GM13977 (cell line): Measurements from ENCODE around the gene BRIP1.

Experiments used
- DNase-seq: peaks from one replicate; pipeline ENCODE4 v3.0.0; 2012; ENCODE audit warnings: low spot score
- in situ Hi-C: fragments of 300-500 bp; cut with MboI; formaldehyde crosslinking; loops from one replicate; pipeline ENCODE4 v1.12.0; 2022; ENCODE audit warnings: low sequenced_read_pairs, low pct_unique_long_range_greater_than_20kb, mixed read lengths, inconsistent platforms; ENCODE audit not compliant: unreplicated experiment
- TF ChIP-seq, protein P1 (sequence below): IDR thresholded peaks from 2 replicates; pipeline ENCODE4 v1.5.1; 2012; ENCODE audit warnings: mild to moderate bottlenecking, control low read depth; ENCODE audit not compliant: insufficient read depth; ENCODE audit errors: extremely low read depth, missing control alignments

Gene BRIP1

DNA sequence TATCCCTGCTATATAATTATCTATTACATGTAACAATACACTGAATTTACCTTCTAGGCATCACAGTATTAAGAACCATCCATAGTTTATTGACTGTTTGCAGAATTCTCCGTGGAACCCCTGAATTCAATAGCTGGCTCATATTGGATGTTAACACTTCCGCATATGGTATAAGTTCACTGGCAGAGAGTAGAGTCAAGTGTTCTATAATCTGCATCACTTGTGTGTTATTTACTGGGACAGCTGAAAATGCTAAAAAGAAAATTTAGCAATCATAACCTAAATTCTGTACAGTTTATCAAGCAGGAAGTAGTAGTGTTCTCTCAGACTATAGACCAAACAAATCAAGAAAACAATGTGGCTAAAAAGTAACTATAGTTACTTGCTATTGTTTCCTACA is 14.5 kb upstream of the BRIP1 start:
- DNase-seq, result no peak
- in situ Hi-C loops, result no loop called here
- TF ChIP-seq, protein P1, sequence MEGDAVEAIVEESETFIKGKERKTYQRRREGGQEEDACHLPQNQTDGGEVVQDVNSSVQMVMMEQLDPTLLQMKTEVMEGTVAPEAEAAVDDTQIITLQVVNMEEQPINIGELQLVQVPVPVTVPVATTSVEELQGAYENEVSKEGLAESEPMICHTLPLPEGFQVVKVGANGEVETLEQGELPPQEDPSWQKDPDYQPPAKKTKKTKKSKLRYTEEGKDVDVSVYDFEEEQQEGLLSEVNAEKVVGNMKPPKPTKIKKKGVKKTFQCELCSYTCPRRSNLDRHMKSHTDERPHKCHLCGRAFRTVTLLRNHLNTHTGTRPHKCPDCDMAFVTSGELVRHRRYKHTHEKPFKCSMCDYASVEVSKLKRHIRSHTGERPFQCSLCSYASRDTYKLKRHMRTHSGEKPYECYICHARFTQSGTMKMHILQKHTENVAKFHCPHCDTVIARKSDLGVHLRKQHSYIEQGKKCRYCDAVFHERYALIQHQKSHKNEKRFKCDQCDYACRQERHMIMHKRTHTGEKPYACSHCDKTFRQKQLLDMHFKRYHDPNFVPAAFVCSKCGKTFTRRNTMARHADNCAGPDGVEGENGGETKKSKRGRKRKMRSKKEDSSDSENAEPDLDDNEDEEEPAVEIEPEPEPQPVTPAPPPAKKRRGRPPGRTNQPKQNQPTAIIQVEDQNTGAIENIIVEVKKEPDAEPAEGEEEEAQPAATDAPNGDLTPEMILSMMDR, result no peak

DNA sequence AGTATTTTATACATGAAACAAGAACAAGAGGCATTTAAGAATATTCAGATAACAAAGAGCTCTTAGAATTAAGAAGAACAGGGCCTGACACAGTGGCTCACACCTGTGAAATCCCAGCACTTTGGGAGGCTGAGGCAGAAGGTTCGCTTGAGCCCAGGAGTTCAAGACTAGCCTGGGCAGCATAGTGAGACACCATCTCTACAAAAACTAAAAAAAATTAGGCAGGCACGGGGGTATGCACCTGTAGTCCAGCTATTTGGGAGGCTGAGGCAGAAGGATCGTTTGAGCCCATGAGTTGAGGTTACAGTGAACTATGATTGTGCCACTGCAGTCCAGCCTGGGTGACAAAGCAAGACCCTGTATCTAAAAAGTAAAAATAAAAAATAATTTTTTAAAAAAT is 12.5 kb upstream of the BRIP1 start:
- in situ Hi-C loops, result no loop called here
- no peak for DNase-seq
- TF ChIP-seq, protein P1, result no peak

DNA sequence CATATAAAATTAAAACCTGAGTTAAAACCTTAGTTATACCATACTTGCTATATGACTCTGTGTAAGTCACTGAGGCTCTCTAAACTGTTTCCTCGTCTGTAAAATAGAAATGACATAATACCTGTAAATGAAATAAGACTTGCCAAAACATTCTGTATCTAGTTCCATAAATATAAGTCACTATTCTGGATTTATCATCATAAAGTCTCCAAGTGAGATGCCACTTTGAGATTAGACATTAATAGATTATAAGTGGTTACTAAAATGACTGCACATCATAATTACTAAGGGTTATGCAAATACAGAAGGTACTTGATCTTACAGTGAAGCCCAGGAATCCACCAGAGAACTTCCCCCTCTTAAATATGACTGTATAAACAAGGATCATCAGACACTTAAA is 12.0 kb upstream of the BRIP1 start:
- in situ Hi-C loops, result no loop called here
- TF ChIP-seq, protein P1, result no peak
- peak; percentile 20 for DNase-seq

DNA sequence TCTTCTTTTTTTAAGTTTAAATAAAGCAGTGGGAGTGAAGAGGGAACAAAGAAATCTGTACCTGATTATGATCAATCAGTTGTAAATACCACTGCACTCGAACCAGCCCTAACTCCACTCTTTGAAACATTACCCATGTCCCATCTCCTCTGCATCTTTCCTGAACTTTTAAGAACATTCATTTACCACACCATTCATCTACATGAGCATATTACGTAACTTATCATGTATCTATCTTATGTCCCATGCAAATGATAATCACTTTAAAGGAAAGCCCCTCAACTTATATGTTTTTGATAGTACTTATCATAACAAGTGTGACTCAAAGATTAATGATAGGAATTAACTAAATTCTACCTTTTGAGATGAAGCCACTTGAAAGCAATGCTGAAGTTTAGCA is 10.7 kb upstream of the BRIP1 start:
- in situ Hi-C loops, result no loop called here
- TF ChIP-seq, protein P1, result no peak
- no peak for DNase-seq

DNA sequence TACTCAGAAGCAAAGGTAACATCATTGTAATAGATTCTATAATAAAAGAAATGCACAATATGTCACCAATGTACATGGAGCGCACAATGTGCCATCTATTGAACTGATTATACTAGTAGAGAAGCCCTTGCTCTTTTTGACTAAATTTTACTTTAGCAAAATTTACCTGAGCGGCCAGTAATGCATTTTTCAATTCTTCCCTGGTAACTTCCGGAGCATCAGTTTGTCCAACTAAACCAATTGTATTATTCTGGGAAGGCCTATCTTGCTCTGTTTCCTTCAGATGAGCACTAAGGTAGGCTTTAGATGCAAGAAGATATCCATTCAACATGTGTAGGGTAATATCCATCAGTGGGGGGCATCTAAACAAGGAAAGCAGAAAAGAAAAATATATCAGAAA is 8.8 kb upstream of the BRIP1 start:
- DNase-seq, result no peak
- TF ChIP-seq, protein P1, result no peak
- in situ Hi-C loops, result no loop called here

DNA sequence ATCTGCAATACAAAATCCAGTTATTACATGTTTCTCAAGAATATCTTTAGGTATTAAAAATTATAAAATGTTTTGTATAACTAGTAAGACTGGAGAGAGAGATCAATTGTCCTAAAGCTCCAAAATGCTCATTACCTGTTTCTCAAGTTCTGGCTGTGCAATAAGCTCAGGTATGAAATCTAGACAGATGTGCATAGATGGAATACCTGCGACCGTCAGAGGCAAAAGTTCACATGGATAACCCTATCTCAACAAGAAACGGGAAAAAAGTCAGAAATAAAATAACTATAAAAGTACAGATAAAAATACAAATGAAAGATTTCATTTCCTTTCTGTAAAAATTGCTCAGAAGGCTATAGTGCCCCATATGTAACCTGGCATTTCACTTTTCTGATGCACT is 5.8 kb upstream of the BRIP1 start:
- in situ Hi-C loops, result no loop called here
- TF ChIP-seq, protein P1, result no peak
- DNase-seq, result no peak

DNA sequence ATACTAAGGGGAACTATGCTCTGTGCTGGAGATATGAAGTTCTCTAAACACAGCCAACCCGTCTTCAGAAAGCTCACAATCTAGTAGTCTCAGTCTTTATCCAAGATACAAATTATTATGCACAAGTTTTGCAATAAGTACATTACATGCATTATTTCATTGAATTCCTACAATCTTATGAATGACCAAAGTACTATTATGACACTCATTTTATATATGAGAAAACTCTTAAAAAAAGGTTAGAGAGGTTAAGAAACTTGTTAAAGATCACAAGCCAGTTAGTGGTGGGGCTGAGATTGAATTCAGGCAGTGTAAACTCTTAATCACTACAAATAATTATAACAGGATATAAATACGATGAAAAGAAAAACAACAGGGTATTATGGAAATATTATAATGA is 4.7 kb upstream of the BRIP1 start:
- DNase-seq, result no peak
- TF ChIP-seq, protein P1, result no peak
- in situ Hi-C loops, result no loop called here
